ENCODE data around the gene MYRIP. TPM values are rescaled to one million over a fixed set of nuclear protein-coding genes. Genes with fewer than 3 reads are reported as not detected.

The MYRIP gene
- total RNA-seq, 1 experiment from 2014 or later = not detected

- peak; percentile 44 for DNase-seq (ENCODE audit: low spot score)
- in situ Hi-C loops (cut with HindIII; ENCODE audit: low sequenced_read_pairs) = no loop called here
Measured at GRCh38 chr3:39937315-39937714, 127.9 kb downstream of the MYRIP start.

GRCh38 chr3:39937874-39938273, 128.5 kb downstream of the MYRIP start:
- in situ Hi-C loops (cut with HindIII; ENCODE audit: low sequenced_read_pairs) = no loop called here
- peak; percentile 53 for DNase-seq (ENCODE audit: low spot score)

- peak; percentile 32 for DNase-seq (ENCODE audit: low spot score)
- in situ Hi-C loops (cut with HindIII; ENCODE audit: low sequenced_read_pairs) = no loop called here
Measured at GRCh38 chr3:39941931-39942330, 132.5 kb downstream of the MYRIP start.

GRCh38 chr3:39960515-39961191, 151.2 kb downstream of the MYRIP start:
- in situ Hi-C loops (cut with HindIII; ENCODE audit: low sequenced_read_pairs) = no loop called here
- DNase-seq (ENCODE audit: low spot score) = no peak

GRCh38 chr3:39961230-39961629, 151.8 kb downstream of the MYRIP start:
- DNase-seq (ENCODE audit: low spot score) = no peak
- in situ Hi-C loops (cut with HindIII; ENCODE audit: low sequenced_read_pairs) = no loop called here

GRCh38 chr3:39962581-39962980, 153.2 kb downstream of the MYRIP start:
- in situ Hi-C loops (cut with HindIII; ENCODE audit: low sequenced_read_pairs) = no loop called here
- DNase-seq (ENCODE audit: low spot score) = no peak

GRCh38 chr3:39965461-39965860, 156.1 kb downstream of the MYRIP start:
- in situ Hi-C loops (cut with HindIII; ENCODE audit: low sequenced_read_pairs) = no loop called here
- DNase-seq (ENCODE audit: low spot score) = no peak

- in situ Hi-C loops (cut with HindIII; ENCODE audit: low sequenced_read_pairs) = no loop called here
- peak; percentile 33 for DNase-seq (ENCODE audit: low spot score)
Measured at GRCh38 chr3:39965997-39966396, 156.6 kb downstream of the MYRIP start.

- peak; percentile 34 for DNase-seq (ENCODE audit: low spot score)
- in situ Hi-C loops (cut with HindIII; ENCODE audit: low sequenced_read_pairs) = no loop called here
Measured at GRCh38 chr3:39970982-39971381, 161.6 kb downstream of the MYRIP start.

- peak; percentile 85 for DNase-seq (ENCODE audit: low spot score)
- in situ Hi-C loops (cut with HindIII; ENCODE audit: low sequenced_read_pairs) = no loop called here
Measured at GRCh38 chr3:39971559-39972031, 162.2 kb downstream of the MYRIP start.

- in situ Hi-C loops (cut with HindIII; ENCODE audit: low sequenced_read_pairs) = no loop called here
- DNase-seq (ENCODE audit: low spot score) = peak; percentile 91
Measured at GRCh38 chr3:39972508-39972907, 163.1 kb downstream of the MYRIP start.

GRCh38 chr3:39977058-39977794, 167.8 kb downstream of the MYRIP start:
- no peak for DNase-seq (ENCODE audit: low spot score)
- in situ Hi-C loops (cut with HindIII; ENCODE audit: low sequenced_read_pairs) = no loop called here

- DNase-seq (ENCODE audit: low spot score) = peak; percentile 81
- in situ Hi-C loops (cut with HindIII; ENCODE audit: low sequenced_read_pairs) = no loop called here
Measured at GRCh38 chr3:39978308-39978707, 168.9 kb downstream of the MYRIP start.

GRCh38 chr3:39980058-39980457, 170.6 kb downstream of the MYRIP start:
- no peak for DNase-seq (ENCODE audit: low spot score)
- in situ Hi-C loops (cut with HindIII; ENCODE audit: low sequenced_read_pairs) = no loop called here

GRCh38 chr3:39980781-39981180, 171.4 kb downstream of the MYRIP start:
- in situ Hi-C loops (cut with HindIII; ENCODE audit: low sequenced_read_pairs) = no loop called here
- no peak for DNase-seq (ENCODE audit: low spot score)

- DNase-seq (ENCODE audit: low spot score) = peak; percentile 67
- in situ Hi-C loops (cut with HindIII; ENCODE audit: low sequenced_read_pairs) = no loop called here
Measured at GRCh38 chr3:39981547-39982184, 172.3 kb downstream of the MYRIP start.

GRCh38 chr3:39982665-39983357, 173.4 kb downstream of the MYRIP start:
- DNase-seq (ENCODE audit: low spot score) = peak; percentile 42
- in situ Hi-C loops (cut with HindIII; ENCODE audit: low sequenced_read_pairs) = no loop called here

GRCh38 chr3:39989746-39990145, 180.3 kb downstream of the MYRIP start:
- no peak for DNase-seq (ENCODE audit: low spot score)
- in situ Hi-C loops (cut with HindIII; ENCODE audit: low sequenced_read_pairs) = no loop called here

- DNase-seq (ENCODE audit: low spot score) = no peak
- in situ Hi-C loops (cut with HindIII; ENCODE audit: low sequenced_read_pairs) = no loop called here
Measured at GRCh38 chr3:39990532-39990931, 181.1 kb downstream of the MYRIP start.

- in situ Hi-C loops (cut with HindIII; ENCODE audit: low sequenced_read_pairs) = no loop called here
- DNase-seq (ENCODE audit: low spot score) = peak; percentile 76
Measured at GRCh38 chr3:40008796-40009195, 199.4 kb downstream of the MYRIP start.

All from G401 (cell line).